ENCODE data around the gene ATP4B. TPM values are rescaled to one million over a fixed set of nuclear protein-coding genes. Genes with fewer than 3 reads are reported as not detected.

Gene ATP4B
- total RNA-seq, 2 experiments from 2014 or later: not detected

DNA sequence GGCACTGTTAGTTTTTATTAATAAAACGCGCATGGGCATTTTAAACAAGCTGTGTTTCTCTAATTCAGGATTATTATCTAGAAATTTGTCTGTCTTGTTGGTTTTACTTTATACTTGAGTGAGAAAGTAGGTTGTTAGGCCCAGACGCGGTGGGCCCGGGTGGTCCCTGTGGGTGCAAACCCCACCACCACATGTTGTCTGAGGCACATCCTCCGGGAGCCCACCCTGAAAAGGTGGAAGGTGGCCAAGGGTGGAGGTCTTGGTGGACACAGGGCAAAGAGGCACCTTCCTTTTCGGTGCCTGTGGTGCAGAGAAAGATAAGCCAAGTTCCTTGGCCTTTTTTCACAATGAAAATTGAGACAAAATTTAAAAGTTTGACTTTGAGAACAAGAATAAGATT is 16.6 kb downstream of the ATP4B start:
- H2AFZ ChIP-seq (ENCODE audit: low read length): no peak overlapping the region
- H3K9me3 ChIP-seq (ENCODE audit: low read length): no peaks in the 10 kb centered on the region
- no peak overlapping the region for H3K4me3 ChIP-seq (ENCODE audit: low read depth, low read length, poor library complexity, severe bottlenecking)
- no peak overlapping the region for H3K4me2 ChIP-seq (ENCODE audit: low read length)
- BruUV-seq (replicated peaks): no TSS peak
- ChIA-PET CTCF (ENCODE audit: unreplicated experiment) (no interaction called here), POLR2A (no interaction called here)
- no peaks in the 10 kb centered on the region for H3K9me2 ChIP-seq (ENCODE audit: insufficient read depth, low read length)
- no peak overlapping the region for H3K27ac ChIP-seq (ENCODE audit: low read depth, low read length, poor library complexity, severe bottlenecking)
- H3K4me1 ChIP-seq (ENCODE audit: insufficient read depth, low read length, poor library complexity, severe bottlenecking): no peaks in the 10 kb centered on the region
- no peak for DNase-seq (ENCODE audit: low spot score)
- intact Hi-C loops (cut with micrococcal nuclease; ENCODE audit: unreplicated experiment): no loop called here
- no peaks in the 10 kb centered on the region for H4K20me1 ChIP-seq (ENCODE audit: insufficient read depth, low read length)
- H3K79me2 ChIP-seq (ENCODE audit: insufficient read depth, low read depth, low read length): no peaks in the 10 kb centered on the region
- peaks cover 46% of the 10 kb centered on the region for H3K36me3 ChIP-seq (ENCODE audit: insufficient read depth, low read length)
- no peak for TF ChIP-seq EZH2phosphoT487 (IDR thresholded peaks at IDR 0.05; ENCODE audit: borderline replicate concordance, low read depth, low read length)
- TF ChIP-seq, protein P1, sequence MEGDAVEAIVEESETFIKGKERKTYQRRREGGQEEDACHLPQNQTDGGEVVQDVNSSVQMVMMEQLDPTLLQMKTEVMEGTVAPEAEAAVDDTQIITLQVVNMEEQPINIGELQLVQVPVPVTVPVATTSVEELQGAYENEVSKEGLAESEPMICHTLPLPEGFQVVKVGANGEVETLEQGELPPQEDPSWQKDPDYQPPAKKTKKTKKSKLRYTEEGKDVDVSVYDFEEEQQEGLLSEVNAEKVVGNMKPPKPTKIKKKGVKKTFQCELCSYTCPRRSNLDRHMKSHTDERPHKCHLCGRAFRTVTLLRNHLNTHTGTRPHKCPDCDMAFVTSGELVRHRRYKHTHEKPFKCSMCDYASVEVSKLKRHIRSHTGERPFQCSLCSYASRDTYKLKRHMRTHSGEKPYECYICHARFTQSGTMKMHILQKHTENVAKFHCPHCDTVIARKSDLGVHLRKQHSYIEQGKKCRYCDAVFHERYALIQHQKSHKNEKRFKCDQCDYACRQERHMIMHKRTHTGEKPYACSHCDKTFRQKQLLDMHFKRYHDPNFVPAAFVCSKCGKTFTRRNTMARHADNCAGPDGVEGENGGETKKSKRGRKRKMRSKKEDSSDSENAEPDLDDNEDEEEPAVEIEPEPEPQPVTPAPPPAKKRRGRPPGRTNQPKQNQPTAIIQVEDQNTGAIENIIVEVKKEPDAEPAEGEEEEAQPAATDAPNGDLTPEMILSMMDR (conservative IDR thresholded peaks at IDR 0.05; ENCODE audit: low read length): no peak

DNA sequence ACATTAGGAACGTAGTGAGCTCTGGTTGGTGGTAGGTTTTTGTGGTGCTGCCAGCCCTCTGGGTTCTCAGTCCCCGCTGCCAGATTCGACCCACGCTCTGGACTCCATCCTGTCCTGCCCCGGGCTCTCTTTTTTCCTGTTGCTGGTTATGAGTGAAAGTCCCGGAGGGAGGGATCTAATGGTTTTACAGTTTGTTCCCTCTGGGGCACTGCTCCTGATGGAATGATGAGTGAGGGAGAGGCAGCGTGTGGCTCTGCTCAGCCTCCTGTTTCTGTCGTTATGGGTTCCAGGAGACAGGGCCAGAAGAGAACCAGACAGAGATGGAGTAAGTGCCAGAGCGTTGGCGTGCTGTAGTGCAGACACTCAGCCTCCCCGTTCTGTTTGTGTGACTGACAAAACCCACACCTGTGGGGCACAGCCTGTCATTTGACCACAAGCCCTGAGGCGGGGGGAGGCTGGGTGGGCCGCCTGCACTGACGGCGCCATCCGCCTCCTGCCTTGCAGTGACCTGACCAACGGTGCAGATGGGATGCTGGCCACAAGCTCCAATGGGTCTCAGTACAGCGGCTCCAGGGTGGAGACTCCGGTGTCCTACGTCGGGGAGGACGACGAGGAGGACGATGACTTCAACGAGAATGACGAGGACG is 18.3 kb downstream of the ATP4B start:
- Histone ChIP-seq H3K27ac (ENCODE audit: low read depth, low read length, poor library complexity, severe bottlenecking) (no peak overlapping the region), H3K4me2 (ENCODE audit: low read length) (no peak overlapping the region), H3K4me3 (ENCODE audit: low read depth, low read length, poor library complexity, severe bottlenecking) (no peak overlapping the region), H3K36me3 (ENCODE audit: insufficient read depth, low read length) (peaks cover 62% of the 10 kb centered on the region), H3K79me2 (ENCODE audit: insufficient read depth, low read depth, low read length) (no peaks in the 10 kb centered on the region), H4K20me1 (ENCODE audit: insufficient read depth, low read length) (no peaks in the 10 kb centered on the region), H2AFZ (ENCODE audit: low read length) (no peak overlapping the region), H3K9me3 (ENCODE audit: low read length) (no peaks in the 10 kb centered on the region), H3K9me2 (ENCODE audit: insufficient read depth, low read length) (no peaks in the 10 kb centered on the region), H3K4me1 (ENCODE audit: insufficient read depth, low read length, poor library complexity, severe bottlenecking) (no peaks in the 10 kb centered on the region)
- POLR2A ChIA-PET: no interaction called here
- no TSS peak for BruUV-seq (replicated peaks)
- no peak for TF ChIP-seq EZH2phosphoT487 (IDR thresholded peaks at IDR 0.05; ENCODE audit: borderline replicate concordance, low read depth, low read length)
- TF ChIP-seq, protein P1 (conservative IDR thresholded peaks at IDR 0.05; ENCODE audit: low read length): no peak
- intact Hi-C loops (cut with micrococcal nuclease; ENCODE audit: unreplicated experiment): no loop called here
- no peak for DNase-seq (ENCODE audit: low spot score)
- CTCF ChIA-PET (ENCODE audit: unreplicated experiment): no interaction called here

DNA sequence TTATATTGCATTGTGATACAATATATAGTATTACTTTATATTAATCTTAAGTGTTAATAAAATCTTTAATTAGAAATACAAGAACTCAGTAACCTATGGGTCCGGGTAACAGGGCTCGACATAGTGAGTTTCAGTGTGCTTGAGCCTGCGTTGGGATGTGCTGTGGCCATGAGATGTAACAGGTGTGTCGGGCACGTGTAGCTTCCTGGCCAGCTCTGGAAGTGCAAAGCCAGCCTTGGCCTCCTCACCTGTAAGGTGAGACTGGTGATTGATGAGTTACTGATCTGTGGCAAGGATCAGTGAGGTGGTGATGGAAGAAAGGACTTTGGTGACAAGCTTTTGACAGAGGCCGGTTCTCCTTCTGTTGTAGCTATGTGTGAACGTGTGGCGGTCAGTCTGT is 19.2 kb downstream of the ATP4B start:
- BruUV-seq (replicated peaks): no TSS peak
- intact Hi-C loops (cut with micrococcal nuclease; ENCODE audit: unreplicated experiment): no loop called here
- peaks cover 72% of the 10 kb centered on the region for H3K36me3 ChIP-seq (ENCODE audit: insufficient read depth, low read length)

More for the DNA sequence above, 19.2 kb downstream of the ATP4B start:
- no peaks in the 10 kb centered on the region for H4K20me1 ChIP-seq (ENCODE audit: insufficient read depth, low read length)
- H3K79me2 ChIP-seq (ENCODE audit: insufficient read depth, low read depth, low read length): no peaks in the 10 kb centered on the region
- no peak overlapping the region for H3K4me2 ChIP-seq (ENCODE audit: low read length)
- POLR2A ChIA-PET: no interaction called here
- no peaks in the 10 kb centered on the region for H3K9me2 ChIP-seq (ENCODE audit: insufficient read depth, low read length)
- DNase-seq (ENCODE audit: low spot score): no peak
- CTCF ChIA-PET (ENCODE audit: unreplicated experiment): no interaction called here
- H3K9me3 ChIP-seq (ENCODE audit: low read length): no peaks in the 10 kb centered on the region
- no peaks in the 10 kb centered on the region for H3K4me1 ChIP-seq (ENCODE audit: insufficient read depth, low read length, poor library complexity, severe bottlenecking)
- H2AFZ ChIP-seq (ENCODE audit: low read length): no peak overlapping the region
- H3K27ac ChIP-seq (ENCODE audit: low read depth, low read length, poor library complexity, severe bottlenecking): no peak overlapping the region
- TF ChIP-seq, protein P1 (conservative IDR thresholded peaks at IDR 0.05; ENCODE audit: low read length): no peak
- TF ChIP-seq EZH2phosphoT487 (IDR thresholded peaks at IDR 0.05; ENCODE audit: borderline replicate concordance, low read depth, low read length): no peak
- H3K4me3 ChIP-seq (ENCODE audit: low read depth, low read length, poor library complexity, severe bottlenecking): no peak overlapping the region
